HG03196 (cell line): ENCODE data around the gene STYX.

ENCODE experiments used
- ATAC-seq: cut with Tn5 transposase; IDR thresholded peaks from one replicate; pipeline ENCODE4 v1.9.1; 2021; ENCODE audit not compliant: unreplicated experiment

Gene STYX

GRCh38 chr14:52783206-52783605 lies 53.2 kb downstream of the STYX start:
- no peak for ATAC-seq

- ATAC-seq, result no peak
Measured at GRCh38 chr14:52786887-52787286, 56.9 kb downstream of the STYX start.

GRCh38 chr14:52789118-52789517 lies 59.2 kb downstream of the STYX start:
- ATAC-seq, result no peak

- ATAC-seq, result no peak
Measured at GRCh38 chr14:52790011-52790755, 60.2 kb downstream of the STYX start.

- ATAC-seq, result no peak
Measured at GRCh38 chr14:52790756-52791222, 60.8 kb downstream of the STYX start.

GRCh38 chr14:52791223-52792096 lies 61.5 kb downstream of the STYX start, which contains the start of gene GNPNAT1:
Gene GNPNAT1 (minus strand): TSS chr14:52791607. CDS start chr14:52784650, 6,957 bp downstream.
- ATAC-seq, result peak; percentile 95

- ATAC-seq, result peak; percentile 3
Measured at GRCh38 chr14:52792097-52792415, 62.1 kb downstream of the STYX start.

GRCh38 chr14:52793061-52793460 lies 63.1 kb downstream of the STYX start:
- ATAC-seq, result no peak

- ATAC-seq, result no peak
Measured at GRCh38 chr14:52797653-52798052, 67.7 kb downstream of the STYX start.

GRCh38 chr14:52798826-52799225 lies 68.9 kb downstream of the STYX start:
- ATAC-seq, result no peak

GRCh38 chr14:52801014-52801712 lies 71.2 kb downstream of the STYX start:
- no peak for ATAC-seq

GRCh38 chr14:52802597-52802996 lies 72.6 kb downstream of the STYX start:
- ATAC-seq, result no peak

- no peak for ATAC-seq
Measured at GRCh38 chr14:52806115-52806514, 76.1 kb downstream of the STYX start.

- no peak for ATAC-seq
Measured at GRCh38 chr14:52808101-52808500, 78.1 kb downstream of the STYX start.

GRCh38 chr14:52821805-52822250 lies 91.9 kb downstream of the STYX start:
- ATAC-seq, result no peak

- ATAC-seq, result no peak
Measured at GRCh38 chr14:52824462-52824861, 94.5 kb downstream of the STYX start.
